ENCODE measurements around the gene POLR3K. TPM values are rescaled to one million over a fixed set of nuclear protein-coding genes. Genes with fewer than 3 reads are reported as not detected.

POLR3K gene
- total RNA-seq, 1 experiment from 2014 or later, result 22.7 TPM

- TF ChIP-seq, protein P1, sequence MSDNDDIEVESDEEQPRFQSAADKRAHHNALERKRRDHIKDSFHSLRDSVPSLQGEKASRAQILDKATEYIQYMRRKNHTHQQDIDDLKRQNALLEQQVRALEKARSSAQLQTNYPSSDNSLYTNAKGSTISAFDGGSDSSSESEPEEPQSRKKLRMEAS (IDR thresholded peaks at IDR 0.05), result no peak
- TF ChIP-seq EGR1 (IDR thresholded peaks at IDR 0.05; ENCODE audit: low read depth), result no peak
- TF ChIP-seq, protein P2, sequence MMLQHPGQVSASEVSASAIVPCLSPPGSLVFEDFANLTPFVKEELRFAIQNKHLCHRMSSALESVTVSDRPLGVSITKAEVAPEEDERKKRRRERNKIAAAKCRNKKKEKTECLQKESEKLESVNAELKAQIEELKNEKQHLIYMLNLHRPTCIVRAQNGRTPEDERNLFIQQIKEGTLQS (IDR thresholded peaks at IDR 0.05), result no peak
- no peak for TF ChIP-seq EZH2phosphoT487 (IDR thresholded peaks at IDR 0.05; ENCODE audit: borderline replicate concordance)
- Histone ChIP-seq H3K4me3 (replicated peaks in 1 of 2; ENCODE audit: low read depth in 1 of 2, low read length in 2 of 2) (no peak overlapping the region), H3K4me2 (ENCODE audit: low read length) (no peak overlapping the region), H3K27me3 (ENCODE audit: insufficient read depth, low read length) (no peaks in the 10 kb centered on the region), H3K9me2 (ENCODE audit: insufficient read depth) (no peaks in the 10 kb centered on the region), H3K27ac (ENCODE audit: low read depth, low read length) (no peak overlapping the region), H4K20me1 (ENCODE audit: insufficient read depth) (no peaks in the 10 kb centered on the region), H3K9ac (ENCODE audit: low read length) (no peak overlapping the region), H2AFZ (ENCODE audit: low read depth, low read length, poor library complexity, severe bottlenecking) (no peak overlapping the region), H3K36me3 (ENCODE audit: control insufficient read depth in 1 of 2, insufficient read depth in 2 of 2, low read length in 2 of 2) (no peaks in the 10 kb centered on the region; a peak in 1 of 4 replicates), H3K9me3 (ENCODE audit: control insufficient read depth in 1 of 2, insufficient read depth in 1 of 2, low read depth in 1 of 2, low read length in 2 of 2) (no peaks in the 10 kb centered on the region), H3K79me2 (ENCODE audit: insufficient read depth, low read length) (peaks cover 12% of the 10 kb centered on the region), H3K4me1 (ENCODE audit: control insufficient read depth in 1 of 2, insufficient read depth in 2 of 2, low read length in 2 of 2) (no peaks in the 10 kb centered on the region)
- BruUV-seq (replicated peaks), result no TSS peak
- ATAC-seq (no peak), DNase-seq (ENCODE audit: low read depth, low spot score) (no peak)
- RAD21 ChIA-PET (ENCODE audit: low non-redundant PET in 1 of 2, low total read pairs in 2 of 2, uncharacterized antibody in 2 of 2, unreplicated experiment in 2 of 2), result no interaction called here
- POLR2A ChIA-PET, result no interaction called here
- CTCF ChIA-PET, result no interaction called here
- intact Hi-C loops (cut with micrococcal nuclease), result no loop called here
Measured at GRCh38 chr16:57711-58110, 4.3 kb upstream of the POLR3K start.

- Histone ChIP-seq H3K4me3 (replicated peaks in 1 of 2; ENCODE audit: low read depth in 1 of 2, low read length in 2 of 2) (no peak overlapping the region), H3K36me3 (ENCODE audit: control insufficient read depth in 1 of 2, insufficient read depth in 2 of 2, low read length in 2 of 2) (no peaks in the 10 kb centered on the region; a peak in 1 of 4 replicates), H3K4me2 (ENCODE audit: low read length) (no peak overlapping the region), H3K4me1 (ENCODE audit: control insufficient read depth in 1 of 2, insufficient read depth in 2 of 2, low read length in 2 of 2) (no peaks in the 10 kb centered on the region), H3K9ac (ENCODE audit: low read length) (no peak overlapping the region), H3K79me2 (ENCODE audit: insufficient read depth, low read length) (peaks cover 22% of the 10 kb centered on the region), H3K9me3 (ENCODE audit: control insufficient read depth in 1 of 2, insufficient read depth in 1 of 2, low read depth in 1 of 2, low read length in 2 of 2) (no peaks in the 10 kb centered on the region), H2AFZ (ENCODE audit: low read depth, low read length, poor library complexity, severe bottlenecking) (no peak overlapping the region), H3K27ac (ENCODE audit: low read depth, low read length) (no peak overlapping the region), H3K9me2 (ENCODE audit: insufficient read depth) (no peaks in the 10 kb centered on the region), H3K27me3 (ENCODE audit: insufficient read depth, low read length) (no peaks in the 10 kb centered on the region), H4K20me1 (ENCODE audit: insufficient read depth) (no peaks in the 10 kb centered on the region)
- ChIA-PET RAD21 (ENCODE audit: low non-redundant PET in 1 of 2, low total read pairs in 2 of 2, uncharacterized antibody in 2 of 2, unreplicated experiment in 2 of 2) (no interaction called here), CTCF (no interaction called here), POLR2A (no interaction called here)
- TF ChIP-seq POLR2A (IDR thresholded peaks at IDR 0.05; ENCODE audit: borderline replicate concordance, extremely low read depth, insufficient read depth, insufficient read length) (no peak), RAD21 (IDR thresholded peaks at IDR 0.05; ENCODE audit: low read depth) (no peak), FOSL1 (IDR thresholded peaks at IDR 0.05; ENCODE audit: low read depth) (no peak), YY1 (IDR thresholded peaks at IDR 0.05; ENCODE audit: extremely low read depth, insufficient replicate concordance, low read depth, low read length) (no peak), ELF1 (IDR thresholded peaks at IDR 0.05; ENCODE audit: borderline replicate concordance, low read depth) (no peak), EZH2 (IDR thresholded peaks at IDR 0.05) (no peak), CBX3 (IDR thresholded peaks at IDR 0.05; ENCODE audit: low read depth) (no peak), EZH2phosphoT487 (IDR thresholded peaks at IDR 0.05; ENCODE audit: borderline replicate concordance) (no peak), EGR1 (IDR thresholded peaks at IDR 0.05; ENCODE audit: low read depth) (no peak), ZNF274 (IDR thresholded peaks at IDR 0.05; ENCODE audit: low read depth, low read length) (no peak), SIN3A (IDR thresholded peaks at IDR 0.05; ENCODE audit: low read depth) (no peak), TCF7L2 (IDR thresholded peaks at IDR 0.05; ENCODE audit: borderline replicate concordance, extremely low read depth, insufficient read depth, insufficient read length) (no peak), ZFX (IDR thresholded peaks at IDR 0.05) (no peak), CEBPB (IDR thresholded peaks at IDR 0.05; ENCODE audit: low read depth) (no peak), CTCF (IDR thresholded peaks at IDR 0.05 in 2 of 3, conservative IDR thresholded peaks at IDR 0.05 in 1 of 3; ENCODE audit: borderline replicate concordance in 1 of 3, insufficient read depth in 1 of 3, low read depth in 2 of 3, low read length in 2 of 3) (no peak), POLR2AphosphoS5 (IDR thresholded peaks at IDR 0.05; ENCODE audit: low read depth, low read length) (no peak), SRF (IDR thresholded peaks at IDR 0.05; ENCODE audit: low read depth) (no peak), SP1 (IDR thresholded peaks at IDR 0.05; ENCODE audit: low read depth) (no peak)
- TF ChIP-seq, protein P1 (IDR thresholded peaks at IDR 0.05), result no peak
- intact Hi-C loops (cut with micrococcal nuclease), result no loop called here
- no TSS peak for BruUV-seq (replicated peaks)
- DNase-seq (ENCODE audit: low read depth, low spot score) (no peak), ATAC-seq (no peak)
Measured at GRCh38 chr16:56231-56927, 3.0 kb upstream of the POLR3K start.
